ENCODE results near the gene ERICH4. TPM values are rescaled to one million over a fixed set of nuclear protein-coding genes. Genes with fewer than 3 reads are reported as not detected.

The ERICH4 gene
- polyA plus RNA-seq, 1 of the 3 experiments (the other 2 are of a cell fraction): not detected

DNA sequence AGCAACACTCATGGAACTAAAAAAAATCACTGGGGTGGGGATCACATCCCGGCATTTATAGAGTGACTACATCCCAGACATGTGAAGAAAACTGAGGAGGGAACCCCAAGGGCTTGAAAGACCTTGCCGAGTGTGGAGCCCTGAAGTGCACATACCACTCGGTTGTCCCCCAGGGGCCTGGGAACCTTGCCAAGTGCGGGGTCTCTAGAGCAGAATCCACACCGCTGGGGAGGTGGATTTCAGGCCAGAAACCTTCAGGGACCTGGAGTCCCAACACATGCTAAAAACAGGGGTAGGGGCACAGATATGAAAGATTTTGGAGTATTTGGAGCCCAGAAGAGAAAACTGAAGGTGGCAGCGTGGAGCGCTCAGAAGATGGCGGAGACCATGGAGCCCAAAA, 35.2 kb downstream of the ERICH4 start:
- TF ChIP-seq, protein P1, sequence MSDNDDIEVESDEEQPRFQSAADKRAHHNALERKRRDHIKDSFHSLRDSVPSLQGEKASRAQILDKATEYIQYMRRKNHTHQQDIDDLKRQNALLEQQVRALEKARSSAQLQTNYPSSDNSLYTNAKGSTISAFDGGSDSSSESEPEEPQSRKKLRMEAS (IDR thresholded peaks at IDR 0.05; ENCODE audit: low read depth): no peak
- TF ChIP-seq TAF1 (IDR thresholded peaks at IDR 0.05; ENCODE audit: borderline replicate concordance, low read depth, low read length) (no peak), JUND (IDR thresholded peaks at IDR 0.05) (no peak), FOSL2 (IDR thresholded peaks at IDR 0.05; ENCODE audit: borderline replicate concordance, low read depth) (no peak), EZH2phosphoT487 (IDR thresholded peaks at IDR 0.05; ENCODE audit: borderline replicate concordance, low read depth) (no peak), YY1 (IDR thresholded peaks at IDR 0.05; ENCODE audit: low read depth) (no peak), IRF3 (IDR thresholded peaks at IDR 0.05; ENCODE audit: low read depth, low read length) (no peak), TEAD4 (IDR thresholded peaks at IDR 0.05; ENCODE audit: borderline replicate concordance, insufficient read depth) (no peak), SIN3A (IDR thresholded peaks at IDR 0.05; ENCODE audit: borderline replicate concordance, low read depth, low read length) (no peak), SMC3 (IDR thresholded peaks at IDR 0.05; ENCODE audit: low read depth, low read length) (no peak), NRF1 (IDR thresholded peaks at IDR 0.05; ENCODE audit: low read depth, low read length) (no peak), PBX3 (IDR thresholded peaks at IDR 0.05) (no peak), FOXJ3 (CRISPR knock-in tag; IDR thresholded peaks at IDR 0.05) (no peak), RCOR1 (IDR thresholded peaks at IDR 0.05; ENCODE audit: low read length) (no peak), MEF2A (IDR thresholded peaks at IDR 0.05; ENCODE audit: borderline replicate concordance, low read depth) (no peak)
- H3K9me3 ChIP-seq: no peaks in the 10 kb centered on the region
- no peaks in the 10 kb centered on the region for H3F3A ChIP-seq (replicated peaks; ENCODE audit: insufficient read depth)
- H3K4me2 ChIP-seq: no peak overlapping the region
- no peak overlapping the region for H3K27ac ChIP-seq (ENCODE audit: low read depth in 2 of 2, low read length in 1 of 2)
- POLR2A ChIA-PET: no interaction called here
- no peak overlapping the region for H3K9ac ChIP-seq
- H2AFZ ChIP-seq (ENCODE audit: low read depth): no peak overlapping the region
- no peaks in the 10 kb centered on the region for H3K79me2 ChIP-seq (ENCODE audit: insufficient read depth)
- no peaks in the 10 kb centered on the region for H4K20me1 ChIP-seq (ENCODE audit: insufficient read depth)
- no peak overlapping the region for H3K4me3 ChIP-seq (ENCODE audit: low read depth in 2 of 2, low read length in 1 of 2)
- peaks cover 62% of the 10 kb centered on the region for H3K27me3 ChIP-seq (ENCODE audit: insufficient read depth)
- H3K4me1 ChIP-seq (ENCODE audit: control insufficient read depth in 1 of 2, insufficient read depth in 2 of 2, low read depth in 1 of 2, low read length in 1 of 2): no peaks in the 10 kb centered on the region
- H3K9me2 ChIP-seq: no peaks in the 10 kb centered on the region
- CTCF ChIA-PET: interaction anchor here (0.8 to 1.0 kb wide), 2 partner anchors 29 kb away, joined by 3 to 5 read pairs; no protein-coding TSS in a partner anchor
- WGBS (ENCODE audit: low lambda C conversion rate): 5% methylated on average over 8 of the region's 8 CpGs
- H3K36me3 ChIP-seq (replicated peaks in 1 of 2; ENCODE audit: control insufficient read depth in 1 of 2, insufficient read depth in 2 of 2, low read length in 1 of 2): no peaks in the 10 kb centered on the region
- DNase-seq: no peak

All from SK-N-SH (cell line).